H9 (cell line): ENCODE measurements around the gene MYRF. TPM values are rescaled to one million over a fixed set of nuclear protein-coding genes. Genes with fewer than 3 reads are reported as not detected.
A peak's percentile ranks its signal among the peaks of the same experiment; 100 is the strongest.

Source experiments
- DNase-seq: peaks from one replicate; pipeline ENCODE4 v3.0.0-alpha.2; 2017
- H2AFZ ChIP-seq: one replicate; pipeline ENCODE4 v1.6.1; 2013; ENCODE audit warnings: mild to moderate bottlenecking, low read length, control low read depth, moderate library complexity
- H2AK5ac ChIP-seq: 2 replicates; pipeline ENCODE4 v1.6.1; 2013; ENCODE audit warnings: low read length, control low read depth, mixed read lengths; ENCODE audit not compliant: insufficient read length
- H2BK120ac ChIP-seq: one replicate; pipeline ENCODE4 v1.6.1; 2013; ENCODE audit warnings: low read depth, mild to moderate bottlenecking, low read length, control low read depth, inconsistent platforms; ENCODE audit not compliant: poor library complexity, severe bottlenecking
- H2BK12ac ChIP-seq: 2 replicates; pipeline ENCODE4 v1.6.1; 2013; ENCODE audit warnings: low read length, control low read depth, mixed read lengths, low read depth; ENCODE audit not compliant: insufficient read length
- H2BK15ac ChIP-seq: 2 replicates; pipeline ENCODE4 v1.6.1; 2013; ENCODE audit warnings: low read depth, low read length, control low read depth
- H2BK20ac ChIP-seq: one replicate; pipeline ENCODE4 v1.6.1; 2013; ENCODE audit warnings: low read depth, mild to moderate bottlenecking, low read length, control low read depth, inconsistent platforms; ENCODE audit not compliant: poor library complexity, severe bottlenecking
- H2BK5ac ChIP-seq: 2 replicates; pipeline ENCODE4 v1.6.1; 2013; ENCODE audit warnings: low read length, control low read depth, mixed read lengths; ENCODE audit not compliant: insufficient read length
- H3K14ac ChIP-seq: 2 replicates; pipeline ENCODE4 v1.6.1; 2013; ENCODE audit warnings: low read length, control low read depth; ENCODE audit not compliant: insufficient read depth
- H3K18ac ChIP-seq: 2 replicates; pipeline ENCODE4 v1.6.1; 2013; ENCODE audit warnings: low read depth, mild to moderate bottlenecking, mixed read lengths, low read length, control low read depth; ENCODE audit not compliant: insufficient read length
- H3K23ac ChIP-seq: 2 replicates; pipeline ENCODE4 v1.6.1; 2013; ENCODE audit warnings: low read length, control low read depth, mixed read lengths, low read depth; ENCODE audit not compliant: insufficient read length
- H3K23me2 ChIP-seq: 2 replicates; pipeline ENCODE4 v1.6.1; 2013; ENCODE audit warnings: low read depth, mild to moderate bottlenecking, mixed read lengths, low read length, control low read depth; ENCODE audit not compliant: insufficient read length, poor library complexity, severe bottlenecking
- H3K27ac ChIP-seq: 2 replicates; pipeline ENCODE4 v1.5.1; 2013; ENCODE audit warnings: low read length, control low read depth, mixed read lengths, low read depth; ENCODE audit not compliant: insufficient read length
- H3K27me3 ChIP-seq: 2 replicates; pipeline ENCODE4 v1.6.1; 2013; ENCODE audit warnings: low read length, control low read depth, inconsistent platforms; ENCODE audit not compliant: insufficient read depth
- H3K4ac ChIP-seq: 2 replicates; pipeline ENCODE4 v1.6.1; 2013; ENCODE audit warnings: low read depth, mild to moderate bottlenecking, control low read depth, inconsistent platforms, low read length, moderate library complexity
- H3K4me1 ChIP-seq: 2 replicates; pipeline ENCODE4 v1.6.1; 2013; ENCODE audit warnings: low read length, control low read depth, inconsistent platforms; ENCODE audit not compliant: insufficient read depth
- H3K4me2 ChIP-seq: 2 replicates; pipeline ENCODE4 v1.6.1; 2013; ENCODE audit warnings: low read length, control low read depth, mixed read lengths; ENCODE audit not compliant: insufficient read length, insufficient read depth
- H3K56ac ChIP-seq: 2 replicates; pipeline ENCODE4 v1.6.1; 2013; ENCODE audit warnings: low read depth, mild to moderate bottlenecking, mixed read lengths, low read length, control low read depth; ENCODE audit not compliant: insufficient read length
- H3K79me1 ChIP-seq: 2 replicates; pipeline ENCODE4 v1.6.1; 2013; ENCODE audit warnings: low read depth, mild to moderate bottlenecking, moderate library complexity, low read length, control low read depth, inconsistent platforms; ENCODE audit not compliant: insufficient read depth, poor library complexity, severe bottlenecking
- H3K79me2 ChIP-seq: 2 replicates; pipeline ENCODE4 v1.6.1; 2013; ENCODE audit warnings: low read length, control low read depth, inconsistent platforms; ENCODE audit not compliant: insufficient read depth
- H3K9ac ChIP-seq: 2 replicates; pipeline ENCODE4 v1.6.1; 2013; ENCODE audit warnings: low read length, control low read depth, mixed read lengths; ENCODE audit not compliant: insufficient read length; ENCODE audit errors: extremely low read depth
- H3K9me3 ChIP-seq: one replicate; pipeline ENCODE4 v1.6.1; 2013; ENCODE audit warnings: low read depth, low read length, inconsistent platforms; ENCODE audit not compliant: control insufficient read depth
- H3T11ph ChIP-seq: one replicate; pipeline ENCODE4 v1.6.1; 2013; ENCODE audit warnings: mild to moderate bottlenecking, low read length, control low read depth, inconsistent platforms
- H4K20me1 ChIP-seq: one replicate; pipeline ENCODE4 v1.6.1; 2013; ENCODE audit not compliant: control insufficient read depth, insufficient read length, insufficient read depth
- H4K5ac ChIP-seq: 2 replicates; pipeline ENCODE4 v1.6.1; 2013; ENCODE audit warnings: low read depth, mild to moderate bottlenecking, mixed read lengths, low read length, control low read depth; ENCODE audit not compliant: insufficient read length
- H4K8ac ChIP-seq: replicated peaks from 2 replicates; pipeline ENCODE4 v1.6.1; 2013; ENCODE audit warnings: low read length, control low read depth, mixed read lengths, low read depth; ENCODE audit not compliant: insufficient read length
- H4K91ac ChIP-seq: 2 replicates; pipeline ENCODE4 v1.6.1; 2013; ENCODE audit warnings: low read depth, mild to moderate bottlenecking, moderate library complexity, mixed read lengths, low read length, control low read depth; ENCODE audit not compliant: insufficient read length
- H3K27ac Mint-ChIP-seq, 3 experiments: 2 replicates in 2 of 3; 3 replicates in 1 of 3; pipeline ENCODE4 v1.8.0; 2020 to 2021; ENCODE audit warnings: mixed read lengths in 3 of 3, mild to moderate bottlenecking in 1 of 3, moderate library complexity in 1 of 3
- H3K27me3 Mint-ChIP-seq: 2 replicates; pipeline ENCODE4 v1.8.0; 2021; ENCODE audit warnings: low read depth, mild to moderate bottlenecking, moderate library complexity, mixed read lengths
- H3K36me3 Mint-ChIP-seq, 3 experiments: 2 replicates in 2 of 3; 3 replicates in 1 of 3; pipeline ENCODE4 v1.8.0; 2020 to 2021; ENCODE audit warnings: low read depth in 3 of 3, mixed read lengths in 3 of 3; ENCODE audit not compliant: insufficient read depth in 1 of 3
- H3K4me1 Mint-ChIP-seq, 2 experiments: 2 replicates each; pipeline ENCODE4 v1.8.0; 2020; ENCODE audit warnings: mixed read lengths in 2 of 2
- H3K4me3 Mint-ChIP-seq, 2 experiments: 2 replicates in 1 of 2; 3 replicates in 1 of 2; pipeline ENCODE4 v1.8.0; 2020 to 2021; ENCODE audit warnings: mild to moderate bottlenecking in 2 of 2, mixed read lengths in 2 of 2, moderate library complexity in 1 of 2
- H3K9me3 Mint-ChIP-seq, 2 experiments: 2 replicates in 1 of 2; 3 replicates in 1 of 2; pipeline ENCODE4 v1.8.0; 2020; ENCODE audit warnings: mild to moderate bottlenecking in 2 of 2, mixed read lengths in 2 of 2, moderate library complexity in 1 of 2
- WGBS: extraction: QIAGEN DNeasy Blood & Tissue Kit; methylation state at CpG from one replicate; pipeline ENCODE4 v1.1.7; 2013; ENCODE audit warnings: missing lambda C conversion rate, low lambda C conversion rate, mixed read lengths; ENCODE audit not compliant: insufficient read length; ENCODE audit errors: extremely low coverage; 5-methylcytosine and 5-hydroxymethylcytosine counted together
- total RNA-seq: library from RNA; stranded (reverse); gene quantifications from 2 replicates; pipeline ENCODE4 v1.2.1, GENCODE V29; 2021
- TF ChIP-seq, protein P1 (sequence below): fragments of 200-600 bp; sonication (generic); conservative IDR thresholded peaks from 3 replicates; pipeline ENCODE4 v1.8.0; 2021; ENCODE audit warnings: antibody characterized with exemption, mild to moderate bottlenecking

Gene MYRF
- total RNA-seq, 1 experiment from 2014 or later = 13.9 TPM

GRCh38 chr11:61775606-61776554, 23.4 kb downstream of the MYRF start:
- peak overlapping the region in 2 of 3 experiments; percentile 87 to 90; a peak in 2 of 7 replicates for H3K27ac Mint-ChIP-seq

More at GRCh38 chr11:61775606-61776554, 23.4 kb downstream of the MYRF start:
- Histone ChIP-seq H3K79me2 (no peaks in the 10 kb centered on the region), H4K5ac (no peak overlapping the region), H3K27ac (no peak overlapping the region), H2AFZ (no peak overlapping the region), H3K23me2 (no peaks in the 10 kb centered on the region), H2BK20ac (no peak overlapping the region), H3K4me2 (no peak overlapping the region), H4K8ac (no peak overlapping the region), H2BK120ac (no peak overlapping the region), H2BK12ac (no peak overlapping the region), H3K79me1 (no peaks in the 10 kb centered on the region), H3K4ac (no peak overlapping the region), H3K9me3 (no peaks in the 10 kb centered on the region), H4K20me1 (no peaks in the 10 kb centered on the region), H3K27me3 (no peaks in the 10 kb centered on the region), H3K14ac (no peak overlapping the region; the same call in 1 of the 2 replicates), H2BK5ac (no peak overlapping the region), H3K56ac (no peak overlapping the region), H3K9ac (no peak overlapping the region), H3K23ac (no peak overlapping the region), H4K91ac (no peak overlapping the region), H3T11ph (no peak overlapping the region), H2AK5ac (no peak overlapping the region), H3K4me1 (no peaks in the 10 kb centered on the region), H3K18ac (no peak overlapping the region), H2BK15ac (no peak overlapping the region)
- no peak overlapping the region; a peak in 1 of 5 replicates for H3K4me3 Mint-ChIP-seq
- H3K9me3 Mint-ChIP-seq = peaks cover 0 to 5% of the 10 kb centered on the region in 2 experiments; a peak in 2 of 5 replicates
- no peak for DNase-seq
- H3K27me3 Mint-ChIP-seq = peaks cover 2% of the 10 kb centered on the region; the same call in 1 of the 2 replicates
- H3K4me1 Mint-ChIP-seq = peaks cover 23 to 30% of the 10 kb centered on the region in 2 experiments
- H3K36me3 Mint-ChIP-seq = peaks cover 3 to 12% (median 10%) of the 10 kb centered on the region in 3 experiments
- TF ChIP-seq, protein P1, sequence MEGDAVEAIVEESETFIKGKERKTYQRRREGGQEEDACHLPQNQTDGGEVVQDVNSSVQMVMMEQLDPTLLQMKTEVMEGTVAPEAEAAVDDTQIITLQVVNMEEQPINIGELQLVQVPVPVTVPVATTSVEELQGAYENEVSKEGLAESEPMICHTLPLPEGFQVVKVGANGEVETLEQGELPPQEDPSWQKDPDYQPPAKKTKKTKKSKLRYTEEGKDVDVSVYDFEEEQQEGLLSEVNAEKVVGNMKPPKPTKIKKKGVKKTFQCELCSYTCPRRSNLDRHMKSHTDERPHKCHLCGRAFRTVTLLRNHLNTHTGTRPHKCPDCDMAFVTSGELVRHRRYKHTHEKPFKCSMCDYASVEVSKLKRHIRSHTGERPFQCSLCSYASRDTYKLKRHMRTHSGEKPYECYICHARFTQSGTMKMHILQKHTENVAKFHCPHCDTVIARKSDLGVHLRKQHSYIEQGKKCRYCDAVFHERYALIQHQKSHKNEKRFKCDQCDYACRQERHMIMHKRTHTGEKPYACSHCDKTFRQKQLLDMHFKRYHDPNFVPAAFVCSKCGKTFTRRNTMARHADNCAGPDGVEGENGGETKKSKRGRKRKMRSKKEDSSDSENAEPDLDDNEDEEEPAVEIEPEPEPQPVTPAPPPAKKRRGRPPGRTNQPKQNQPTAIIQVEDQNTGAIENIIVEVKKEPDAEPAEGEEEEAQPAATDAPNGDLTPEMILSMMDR = no peak
- 100% methylated on average over 1 of the region's 20 CpGs for WGBS
